Subcutaneous abdominal adipose tissue (tissue), 5 donors: ENCODE measurements around the gene BRIP1.

Source experiments
- H3K27ac ChIP-seq: one replicate; pipeline ENCODE4 v1.7.0; 2013; ENCODE audit warnings: low read depth, mild to moderate bottlenecking, inconsistent platforms, low read length, moderate library complexity
- H3K27me3 ChIP-seq, 5 donors: one replicate each; pipeline ENCODE4 v1.7.0; 2013; ENCODE audit warnings: low read length in 5 of 5, inconsistent platforms in 1 of 5; ENCODE audit not compliant: control insufficient read depth in 5 of 5, insufficient read depth in 4 of 5
- H3K36me3 ChIP-seq, 5 donors: one replicate each; pipeline ENCODE4 v1.7.0; 2013; ENCODE audit warnings: low read length in 5 of 5; ENCODE audit not compliant: control insufficient read depth in 5 of 5, insufficient read depth in 5 of 5
- H3K4me1 ChIP-seq, 5 donors: one replicate each; pipeline ENCODE4 v1.7.0; 2013; ENCODE audit warnings: low read length in 5 of 5, mild to moderate bottlenecking in 3 of 5, moderate library complexity in 1 of 5; ENCODE audit not compliant: control insufficient read depth in 5 of 5, insufficient read depth in 5 of 5
- H3K4me3 ChIP-seq, 5 donors: one replicate each; pipeline ENCODE4 v1.7.0; 2013; ENCODE audit warnings: low read length in 5 of 5, low read depth in 1 of 5
- H3K9ac ChIP-seq, 5 donors: one replicate each; pipeline ENCODE4 v1.7.0; 2013; ENCODE audit warnings: low read length in 5 of 5, mild to moderate bottlenecking in 4 of 5, moderate library complexity in 3 of 5
- H3K9me3 ChIP-seq, 5 donors: one replicate each; pipeline ENCODE4 v1.7.0; 2013; ENCODE audit warnings: low read length in 5 of 5; ENCODE audit not compliant: control insufficient read depth in 5 of 5
- donor health status: healthy.
- donor health status: healthy.
- donor health status: healthy.
- donor health status: healthy.
- donor health status: healthy.

The BRIP1 gene

DNA sequence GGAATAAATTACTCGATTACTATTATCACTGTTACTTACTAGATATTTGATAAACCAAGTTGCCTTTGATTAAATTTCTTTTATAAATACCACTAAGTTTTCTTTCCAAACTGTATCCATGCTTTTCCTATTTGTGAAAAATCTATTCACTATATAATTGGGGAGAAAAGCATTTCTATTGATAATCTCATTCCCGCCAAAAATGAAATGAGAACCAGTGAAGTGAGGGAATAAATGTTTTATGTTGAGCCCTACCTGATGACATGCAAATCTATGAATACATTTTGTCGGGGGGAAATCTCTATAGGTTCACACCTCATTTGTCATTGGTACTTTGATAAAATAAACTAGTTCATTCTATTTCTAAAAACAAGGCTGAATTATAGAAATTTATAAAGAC lies 15.7 kb downstream of the BRIP1 start:
- Histone ChIP-seq H3K27ac (no peak overlapping the region), H3K36me3 (no peaks in the 10 kb centered on the region), H3K4me3 (no peak overlapping the region), H3K9me3 (no peaks in the 10 kb centered on the region), H3K4me1 (no peaks in the 10 kb centered on the region), H3K27me3 (no peaks in the 10 kb centered on the region), H3K9ac (no peak overlapping the region)

DNA sequence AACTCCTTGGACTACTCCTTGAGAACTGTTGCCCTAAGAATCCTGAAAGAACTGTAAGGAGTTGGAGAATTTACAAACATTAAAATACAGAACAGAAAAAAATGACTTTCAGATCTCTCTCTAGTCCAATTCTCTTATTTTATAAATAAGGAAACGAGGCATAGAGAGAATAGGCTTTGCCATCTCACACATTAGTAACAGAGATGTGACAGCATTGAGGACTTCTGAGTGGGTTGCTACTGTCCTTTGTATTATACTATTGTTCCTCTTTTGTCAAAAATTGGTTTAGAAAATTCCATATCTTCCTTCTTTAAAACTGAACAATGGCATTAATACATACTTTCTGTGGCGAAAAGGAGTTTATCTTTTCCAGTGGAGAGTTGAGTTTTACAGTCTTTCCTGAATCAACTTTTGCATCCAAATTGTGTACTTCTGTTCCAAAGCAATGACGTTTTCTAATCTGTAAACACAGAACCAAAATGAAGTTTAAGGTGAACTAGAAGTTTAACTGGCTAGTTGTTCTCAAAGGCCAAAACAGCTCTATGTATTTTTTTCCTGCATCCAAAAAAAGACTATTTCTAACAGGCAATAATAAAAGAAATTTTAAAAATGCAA lies 16.5 kb downstream of the BRIP1 start:
- Histone ChIP-seq H3K36me3 (no peaks in the 10 kb centered on the region), H3K9me3 (no peaks in the 10 kb centered on the region), H3K4me3 (no peak overlapping the region), H3K27me3 (no peaks in the 10 kb centered on the region), H3K9ac (no peak overlapping the region), H3K4me1 (no peaks in the 10 kb centered on the region), H3K27ac (no peak overlapping the region)

DNA sequence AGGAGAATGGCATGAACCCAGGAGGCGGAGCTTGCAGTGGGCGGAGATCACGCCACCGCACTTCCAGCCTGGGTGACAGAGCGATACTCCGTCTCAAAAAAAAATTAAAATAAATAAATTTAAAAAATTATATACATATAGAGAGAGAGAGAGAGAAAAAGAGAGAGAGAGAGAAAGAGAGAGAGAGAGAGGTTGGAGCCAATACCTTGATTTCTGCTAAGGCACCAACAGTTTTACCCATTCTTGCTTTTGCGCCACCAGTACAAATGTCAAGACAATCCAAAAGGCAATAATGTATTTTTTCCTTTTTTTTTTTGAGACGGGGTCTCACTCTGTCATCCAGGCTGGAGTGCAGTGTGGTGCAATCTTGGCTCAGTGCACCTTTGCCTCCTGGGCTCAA lies 17.2 kb downstream of the BRIP1 start:
- no peaks in the 10 kb centered on the region for H3K36me3 ChIP-seq
- H3K9me3 ChIP-seq: no peaks in the 10 kb centered on the region
- no peaks in the 10 kb centered on the region for H3K27me3 ChIP-seq
- H3K4me1 ChIP-seq: no peaks in the 10 kb centered on the region
- no peak overlapping the region for H3K4me3 ChIP-seq
- H3K27ac ChIP-seq: no peak overlapping the region
- H3K9ac ChIP-seq: no peak overlapping the region

DNA sequence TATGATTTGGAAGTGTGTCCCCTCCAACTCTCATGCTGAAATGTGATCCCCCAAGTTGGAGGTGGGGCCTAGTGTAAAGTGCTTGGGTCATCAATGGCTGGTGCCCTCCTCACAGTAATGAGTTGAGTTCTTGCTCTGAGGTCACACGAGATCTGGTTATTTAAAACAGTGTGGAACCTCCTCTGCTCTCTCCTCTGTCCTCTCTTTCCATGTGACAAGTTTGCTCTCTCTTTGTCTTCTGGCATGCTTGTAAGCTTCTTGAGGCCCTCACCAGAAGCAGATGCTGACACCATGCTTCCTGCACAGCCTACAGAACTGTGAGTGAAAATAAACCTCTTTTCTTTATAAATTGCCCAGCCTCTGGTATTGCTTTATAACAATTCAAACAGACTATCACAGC lies 19.9 kb downstream of the BRIP1 start:
- no peaks in the 10 kb centered on the region for H3K36me3 ChIP-seq
- no peak overlapping the region for H3K4me3 ChIP-seq
- no peak overlapping the region for H3K27ac ChIP-seq
- H3K4me1 ChIP-seq: no peaks in the 10 kb centered on the region
- H3K9ac ChIP-seq: no peak overlapping the region
- H3K27me3 ChIP-seq: no peaks in the 10 kb centered on the region
- H3K9me3 ChIP-seq: no peaks in the 10 kb centered on the region

DNA sequence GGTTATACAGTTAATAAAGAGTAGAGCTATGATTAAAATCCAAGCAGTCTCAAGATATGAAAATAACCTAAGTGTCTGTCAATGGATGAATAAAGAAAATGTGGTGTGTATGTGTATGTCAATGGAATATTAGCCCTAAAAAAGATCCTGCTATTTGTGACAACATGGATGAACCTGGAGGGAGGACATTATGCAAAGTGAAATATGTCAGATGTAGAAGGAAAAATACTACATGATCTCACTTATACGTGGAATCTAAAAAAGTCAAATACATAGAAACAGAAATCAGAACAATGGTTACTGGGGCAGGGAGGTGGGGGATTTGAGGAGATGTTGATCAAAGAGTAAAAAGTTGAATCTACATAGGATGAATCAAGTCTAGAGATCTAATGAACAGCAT lies 20.4 kb downstream of the BRIP1 start:
- H3K9me3 ChIP-seq: no peaks in the 10 kb centered on the region
- no peaks in the 10 kb centered on the region for H3K4me1 ChIP-seq
- H3K36me3 ChIP-seq: no peaks in the 10 kb centered on the region
- H3K4me3 ChIP-seq: no peak overlapping the region
- no peak overlapping the region for H3K9ac ChIP-seq
- H3K27me3 ChIP-seq: no peaks in the 10 kb centered on the region
- H3K27ac ChIP-seq: no peak overlapping the region

DNA sequence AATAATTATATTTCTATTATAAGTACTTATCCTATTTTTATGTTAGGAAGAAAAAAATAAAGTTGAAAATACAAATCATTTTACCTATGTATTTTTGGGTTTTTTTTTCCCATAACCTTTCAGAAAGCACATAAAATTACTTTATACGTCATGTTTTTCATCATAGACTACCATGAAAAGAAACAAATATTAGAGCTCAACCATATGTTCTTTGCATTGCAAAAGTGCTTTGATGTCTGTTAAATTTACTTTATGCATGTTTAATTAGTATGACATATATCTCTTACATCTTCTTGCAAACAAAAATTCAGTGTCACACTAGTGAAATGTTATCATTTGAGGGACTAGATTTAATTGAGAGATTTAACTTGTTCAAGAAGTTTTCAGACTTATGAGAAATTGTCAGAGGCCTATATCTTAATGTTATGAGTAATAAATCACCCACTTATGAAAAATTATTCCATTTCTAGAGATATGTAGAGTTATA lies 24.0 kb downstream of the BRIP1 start:
- Histone ChIP-seq H3K27me3 (no peaks in the 10 kb centered on the region), H3K9ac (no peak overlapping the region)

DNA sequence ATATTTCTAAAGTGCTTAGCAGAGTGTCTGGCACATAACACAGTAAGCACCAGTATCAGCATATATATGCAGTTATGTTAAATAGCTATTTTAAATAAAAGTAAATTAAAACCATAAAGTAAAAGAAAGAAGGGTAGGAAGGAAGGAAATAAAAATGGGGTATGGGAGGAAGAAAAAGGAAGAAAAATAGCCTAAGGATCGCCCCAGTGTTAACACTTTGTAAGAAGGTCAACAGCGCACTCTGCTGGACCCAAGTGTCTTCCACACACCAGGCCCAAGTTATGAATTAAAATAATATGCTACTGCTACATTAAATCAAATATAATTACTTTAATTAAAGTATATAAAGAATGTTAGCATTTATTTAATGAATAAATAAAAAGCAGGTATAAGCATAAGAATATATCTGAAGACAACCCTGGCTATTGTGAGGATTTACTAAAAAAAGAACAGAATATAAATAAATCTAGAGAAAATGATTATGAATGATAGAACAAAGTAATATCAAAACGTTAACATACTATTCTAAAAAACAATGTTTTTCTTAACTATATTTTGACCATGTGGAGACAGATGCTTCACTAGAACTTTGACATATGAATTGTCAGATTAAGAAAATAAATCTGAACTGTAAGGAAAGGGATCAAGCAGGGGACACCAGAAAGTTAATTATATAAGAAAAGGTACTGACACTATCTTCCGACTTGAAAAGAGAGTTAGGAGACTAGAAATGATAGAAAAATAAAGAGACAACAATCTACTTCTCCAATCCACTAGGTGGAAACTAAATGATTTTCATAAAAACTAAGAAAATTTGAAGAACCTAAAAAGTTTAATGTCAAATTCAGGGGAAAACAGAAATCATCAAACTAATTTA lies 25.9 kb downstream of the BRIP1 start:
- no peaks in the 10 kb centered on the region for H3K36me3 ChIP-seq
- H3K27ac ChIP-seq: no peak overlapping the region
- H3K9ac ChIP-seq: no peak overlapping the region

More for the DNA sequence above, 24.0 kb downstream of the BRIP1 start:
- no peaks in the 10 kb centered on the region for H3K4me1 ChIP-seq
- no peaks in the 10 kb centered on the region for H3K9me3 ChIP-seq
- no peak overlapping the region for H3K4me3 ChIP-seq
- no peak overlapping the region for H3K27ac ChIP-seq
- H3K36me3 ChIP-seq: no peaks in the 10 kb centered on the region

DNA sequence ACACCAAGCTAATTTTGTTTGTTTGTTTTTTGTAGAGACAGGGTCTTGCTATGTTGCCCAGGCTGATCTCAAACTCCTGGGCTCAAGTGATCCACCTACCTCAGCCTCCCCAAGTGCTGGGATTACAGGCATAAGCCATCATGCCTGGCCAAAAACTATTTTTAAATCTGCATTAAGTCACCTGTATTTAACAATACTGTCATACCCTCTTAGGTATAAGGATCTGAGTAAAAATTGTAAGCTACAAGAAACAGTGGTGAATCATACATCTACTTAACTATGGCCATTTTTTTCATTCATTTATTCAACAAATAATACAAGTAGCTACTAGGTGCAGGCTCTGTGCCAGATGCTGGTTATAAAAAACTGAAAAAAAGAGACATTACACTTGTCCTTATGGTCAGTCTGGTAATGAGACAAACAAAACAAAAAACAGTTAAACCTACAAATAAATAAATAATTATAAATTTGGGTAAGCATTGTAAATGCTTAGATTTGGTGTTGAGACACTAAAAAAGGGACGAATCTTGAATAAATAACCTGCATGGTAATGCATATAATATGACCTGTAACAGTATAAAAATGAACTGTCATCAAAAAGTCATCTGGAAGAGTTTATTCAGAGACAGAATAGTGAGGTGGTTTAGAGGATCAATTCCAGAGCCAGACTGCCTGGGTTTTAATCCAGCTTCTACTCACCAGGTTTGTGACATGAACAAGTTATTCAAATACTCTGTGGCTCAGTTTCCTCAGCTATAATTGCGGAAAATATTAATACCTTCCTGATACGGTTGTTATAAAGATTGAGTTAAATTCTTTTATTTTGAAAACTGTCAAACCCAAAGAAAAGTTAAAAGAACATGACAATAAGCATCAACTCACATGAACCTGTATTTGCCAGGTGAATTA lies 26.8 kb downstream of the BRIP1 start:
- Histone ChIP-seq H3K9me3 (no peaks in the 10 kb centered on the region), H3K4me1 (no peaks in the 10 kb centered on the region), H3K27me3 (no peaks in the 10 kb centered on the region), H3K4me3 (no peak overlapping the region), H3K36me3 (no peaks in the 10 kb centered on the region), H3K9ac (no peak overlapping the region), H3K27ac (no peak overlapping the region)

More for the DNA sequence above, 25.9 kb downstream of the BRIP1 start:
- H3K4me3 ChIP-seq: no peak overlapping the region
- no peaks in the 10 kb centered on the region for H3K4me1 ChIP-seq
- H3K9me3 ChIP-seq: no peaks in the 10 kb centered on the region
- H3K27me3 ChIP-seq: no peaks in the 10 kb centered on the region

DNA sequence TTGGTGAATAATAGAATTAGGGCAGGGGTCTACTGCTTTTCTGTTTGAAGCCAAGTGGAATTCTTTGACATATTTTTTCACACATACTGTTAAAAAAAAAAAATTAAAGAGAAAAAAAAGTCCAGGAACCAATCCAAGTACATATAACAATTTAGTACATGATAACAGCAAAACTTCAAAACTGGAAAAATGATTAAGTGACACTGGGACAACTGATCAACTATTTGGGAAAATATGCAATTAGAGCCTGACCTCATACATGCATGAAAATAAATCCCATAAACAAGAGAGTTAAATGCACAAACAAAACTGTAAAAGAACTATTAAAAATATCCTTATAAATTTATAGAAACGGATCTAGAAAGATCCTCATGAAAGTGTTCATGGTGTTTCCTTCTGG lies 27.7 kb downstream of the BRIP1 start:
- no peak overlapping the region for H3K9ac ChIP-seq
- H3K4me3 ChIP-seq: no peak overlapping the region
- no peaks in the 10 kb centered on the region for H3K4me1 ChIP-seq
- H3K27ac ChIP-seq: no peak overlapping the region
- H3K9me3 ChIP-seq: no peaks in the 10 kb centered on the region
- no peaks in the 10 kb centered on the region for H3K36me3 ChIP-seq
- H3K27me3 ChIP-seq: no peaks in the 10 kb centered on the region

DNA sequence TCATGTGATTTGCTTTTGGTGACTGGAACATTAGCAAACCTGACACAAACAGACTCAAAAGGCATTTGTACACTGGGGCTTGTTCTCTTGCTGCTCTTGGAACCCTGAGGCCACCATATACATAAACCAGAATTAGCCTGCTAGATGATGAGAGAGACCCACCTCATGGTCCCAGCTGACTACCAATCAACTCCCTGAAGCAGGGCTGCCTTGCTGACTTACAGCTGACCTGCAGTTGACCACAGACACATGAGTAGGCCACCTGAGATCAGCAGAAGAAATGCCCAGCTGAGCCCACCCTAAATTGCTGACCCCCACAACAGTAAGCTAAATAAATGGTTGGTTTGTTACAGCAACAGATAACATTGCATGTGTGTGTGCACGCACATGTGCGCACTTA lies 28.7 kb downstream of the BRIP1 start:
- H3K4me1 ChIP-seq: no peaks in the 10 kb centered on the region
- no peak overlapping the region for H3K9ac ChIP-seq
- H3K4me3 ChIP-seq: no peak overlapping the region
- no peaks in the 10 kb centered on the region for H3K9me3 ChIP-seq
- H3K27ac ChIP-seq: no peak overlapping the region
- H3K36me3 ChIP-seq: no peaks in the 10 kb centered on the region
- H3K27me3 ChIP-seq: no peaks in the 10 kb centered on the region
